Naive thymus-derived CD4-positive, alpha-beta T cell (primary cell): ENCODE data around the gene ITGB5. TPM values are rescaled to one million over a fixed set of nuclear protein-coding genes. Genes with fewer than 3 reads are reported as not detected.

Experiments used
- ATAC-seq: fragments of 150-1000 bp; cut with Tn5 transposase; 2 replicates; pipeline ENCODE4 v1.10.0; 2021; ENCODE audit warnings: mild to moderate bottlenecking, moderate library complexity
- CTCF ChIA-PET: fragments of 350-600 bp; sonication (Branson Sonifier 250); formaldehyde crosslinking; loops from one replicate; lab custom pipeline; 2021; ENCODE audit warnings: antibody characterized with exemption; lab: Charles Lee
- POLR2A ChIA-PET: fragments of 350-600 bp; sonication (Branson Sonifier 250); formaldehyde crosslinking; loops from one replicate; lab custom pipeline; 2021; ENCODE audit warnings: antibody characterized with exemption, inconsistent platforms; lab: Charles Lee
- DNase-seq, 9 donors: peaks; one replicate each; pipeline versions ENCODE4 v3.0.0 to v3.0.0-alpha.2; 2020 to 2022; ENCODE audit warnings: mixed read lengths in 1 of 9
- H3K27ac ChIP-seq: one replicate; pipeline ENCODE4 v1.7.0; 2013; ENCODE audit warnings: mild to moderate bottlenecking, low read depth, low read length, moderate library complexity
- H3K27me3 ChIP-seq, 2 donors: one replicate each; pipeline ENCODE4 v1.7.0; 2013; ENCODE audit warnings: low read length in 2 of 2, mild to moderate bottlenecking in 2 of 2, moderate library complexity in 2 of 2; ENCODE audit not compliant: control insufficient read depth in 2 of 2, insufficient read depth in 2 of 2
- H3K36me3 ChIP-seq, 3 experiments: 1 replicate in 2 of 3; 2 replicates in 1 of 3; pipeline ENCODE4 v1.7.0; 2013; ENCODE audit warnings: low read length in 3 of 3, mild to moderate bottlenecking in 3 of 3, moderate library complexity in 1 of 3; ENCODE audit not compliant: insufficient read depth in 3 of 3, control insufficient read depth in 2 of 3
- H3K4me1 ChIP-seq, 2 donors: one replicate each; pipeline ENCODE4 v1.7.0; 2013; ENCODE audit warnings: low read length in 2 of 2, mild to moderate bottlenecking in 2 of 2, moderate library complexity in 1 of 2; ENCODE audit not compliant: control insufficient read depth in 2 of 2, insufficient read depth in 2 of 2
- H3K4me3 ChIP-seq: 2 replicates; pipeline ENCODE4 v1.7.0; 2013; ENCODE audit warnings: mild to moderate bottlenecking, low read length
- H3K9me3 ChIP-seq, 3 experiments: 1 replicate in 2 of 3; 2 replicates in 1 of 3; pipeline ENCODE4 v1.7.0; 2013; ENCODE audit warnings: low read length in 3 of 3; ENCODE audit not compliant: control insufficient read depth in 2 of 3
- H3K27ac Mint-ChIP-seq, 9 donors: one replicate each; pipeline ENCODE4 v1.8.0; 2020 to 2022; ENCODE audit warnings: mixed read lengths in 9 of 9, mild to moderate bottlenecking in 8 of 9, moderate library complexity in 5 of 9, inconsistent platforms in 2 of 9
- H3K27me3 Mint-ChIP-seq, 5 donors: one replicate each; pipeline ENCODE4 v1.8.0; 2021 to 2022; ENCODE audit warnings: mixed read lengths in 5 of 5, mild to moderate bottlenecking in 1 of 5
- H3K36me3 Mint-ChIP-seq, 5 donors: one replicate each; pipeline ENCODE4 v1.8.0; 2020 to 2022; ENCODE audit warnings: mixed read lengths in 5 of 5, mild to moderate bottlenecking in 3 of 5, inconsistent platforms in 1 of 5
- H3K4me1 Mint-ChIP-seq, 7 donors: one replicate each; pipeline ENCODE4 v1.8.0; 2020 to 2022; ENCODE audit warnings: mixed read lengths in 7 of 7, mild to moderate bottlenecking in 3 of 7, inconsistent platforms in 1 of 7
- H3K4me3 Mint-ChIP-seq, 10 donors: one replicate each; pipeline ENCODE4 v1.8.0; 2020 to 2022; ENCODE audit warnings: mild to moderate bottlenecking in 10 of 10, mixed read lengths in 10 of 10, moderate library complexity in 6 of 10, inconsistent platforms in 2 of 10
- H3K9me3 Mint-ChIP-seq, 11 donors: one replicate each; pipeline ENCODE4 v1.8.0; 2020 to 2022; ENCODE audit warnings: mixed read lengths in 11 of 11, mild to moderate bottlenecking in 4 of 11, inconsistent platforms in 1 of 11, moderate library complexity in 1 of 11
- intact Hi-C, 2 donors: fragments of 100-400 bp; cut with micrococcal nuclease; formaldehyde crosslinking; loops; one replicate each; pipeline ENCODE4 v1.15.1; 2023
- polyA plus RNA-seq, 2 donors: library from polyadenylated mRNA; unstranded; fragments of 300-500 nt; fragmentation: Illumina TruSeq; gene quantifications; one replicate each; pipeline ENCODE4 v1.2.3, GENCODE V29; 2021
- total RNA-seq, 6 experiments: library from RNA in 5 of 6; stranded (reverse) in 5 of 6; gene quantifications; 1 replicate in 5 of 6; 2 replicates in 1 of 6; pipeline ENCODE4 v1.2.3 and lab custom pipeline; 2021 to 2026

ITGB5 gene
- total and polyA plus RNA-seq, 7 experiments from 2014 or later = 0.29 to 3.5 (median 2.1) TPM; not detected in 2

DNA sequence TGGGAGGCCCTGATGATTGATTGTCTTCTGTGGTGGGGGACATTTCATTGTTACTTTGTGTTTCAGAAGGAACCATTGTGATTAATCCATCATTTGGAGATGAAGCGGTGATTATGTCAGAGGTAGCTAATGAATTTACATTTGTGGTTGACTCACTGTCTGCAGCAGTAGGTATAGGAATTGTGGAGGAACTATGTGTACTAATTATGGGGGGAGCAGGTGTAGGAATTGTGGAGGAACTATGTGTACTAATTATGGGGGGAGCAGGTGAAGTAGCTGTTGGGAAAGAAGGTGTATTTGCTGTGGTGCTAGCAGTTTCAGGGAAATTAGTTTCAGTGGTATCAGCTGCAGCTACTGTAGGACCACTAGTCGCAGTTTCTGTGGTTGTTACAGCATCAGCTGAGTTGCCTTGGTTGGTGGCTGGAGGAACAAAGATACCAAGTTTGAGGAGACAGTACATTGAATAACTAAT, 40.4 kb upstream of the ITGB5 start:
- Histone ChIP-seq H3K27ac (no peak overlapping the region), H3K4me3 (no peak overlapping the region), H3K9me3 (no peaks in the 10 kb centered on the region), H3K36me3 (no peaks in the 10 kb centered on the region), H3K27me3 (no peaks in the 10 kb centered on the region), H3K4me1 (no peaks in the 10 kb centered on the region)
- DNase-seq (no peak), ATAC-seq (no peak)
- intact Hi-C loops = loop anchor here (1.0 to 10.0 kb wide), 7 partner anchors 68 to 658 kb away; partner anchors contain the start of gene HEG1 (in 1 of the 2)
- CTCF ChIA-PET = interaction anchor here (0.6 to 1.6 kb wide), 3 partner anchors 12 to 513 kb away, joined by 3 to 6 read pairs (median 4); no protein-coding TSS in a partner anchor
- Mint-ChIP-seq H3K4me1 (peaks cover 0 to 7% (median 0%) of the 10 kb centered on the region in 7 donors), H3K4me3 (no peak overlapping the region), H3K9me3 (no peaks in the 10 kb centered on the region), H3K36me3 (no peaks in the 10 kb centered on the region), H3K27me3 (peaks cover 0 to 58% (median 11%) of the 10 kb centered on the region in 5 donors), H3K27ac (no peak overlapping the region)
- POLR2A ChIA-PET = no interaction called here

DNA sequence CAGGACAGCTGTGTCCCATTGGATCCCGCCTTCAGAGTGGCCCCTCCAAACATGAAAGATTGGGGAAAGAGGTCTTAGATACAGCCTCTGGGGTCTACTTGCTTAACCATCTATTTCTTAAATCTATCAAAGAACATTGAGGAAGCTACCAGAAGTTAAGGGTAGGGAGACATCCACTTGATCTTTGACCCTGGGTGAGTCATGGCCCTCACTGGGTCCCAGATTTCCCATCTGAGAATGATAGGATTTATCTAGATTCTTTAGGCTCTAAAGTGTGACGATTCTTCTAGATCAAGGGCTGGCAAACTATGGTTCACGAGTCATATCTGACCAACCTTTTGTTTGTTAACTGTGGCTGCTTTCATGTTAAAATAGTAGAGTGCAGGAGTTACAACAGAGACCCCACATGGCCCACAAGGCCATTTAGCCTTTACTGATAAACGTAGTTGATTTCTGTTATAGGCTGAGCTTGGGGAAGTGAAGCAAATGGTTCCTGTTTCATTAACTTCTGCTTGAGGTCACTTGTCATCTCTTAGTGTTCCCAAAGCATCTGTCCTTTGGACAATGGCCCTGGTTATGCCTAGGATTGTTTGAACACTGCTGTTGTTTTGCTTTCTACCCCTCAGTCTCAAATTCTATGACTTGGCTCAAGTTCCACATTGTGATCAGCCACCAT, 39.4 kb upstream of the ITGB5 start:
- Mint-ChIP-seq H3K9me3 (no peaks in the 10 kb centered on the region), H3K27ac (peak overlapping the region in 1 of 9 donors; percentile 17), H3K36me3 (no peaks in the 10 kb centered on the region), H3K27me3 (peaks cover 0 to 60% (median 8%) of the 10 kb centered on the region in 5 donors), H3K4me3 (no peak overlapping the region), H3K4me1 (peaks cover 0 to 7% (median 0%) of the 10 kb centered on the region in 7 donors)
- no peaks in the 10 kb centered on the region for H3K27me3 ChIP-seq
- intact Hi-C loops = loop anchor here in 1 of 2 donors (10.0 kb wide), 1 partner anchor 128 kb away; the partner anchor contains the start of gene HEG1
- H3K27ac ChIP-seq = no peak overlapping the region
- no peak overlapping the region for H3K4me3 ChIP-seq
- ChIA-PET CTCF (interaction anchor here (0.7 to 1.6 kb wide), 3 partner anchors 9 to 514 kb away, joined by 3 to 6 read pairs (median 3); no protein-coding TSS in a partner anchor), POLR2A (no interaction called here)
- ATAC-seq (peak; percentile 41), DNase-seq (no peak)
- H3K9me3 ChIP-seq = no peaks in the 10 kb centered on the region
- H3K36me3 ChIP-seq = no peaks in the 10 kb centered on the region
- H3K4me1 ChIP-seq = no peaks in the 10 kb centered on the region

DNA sequence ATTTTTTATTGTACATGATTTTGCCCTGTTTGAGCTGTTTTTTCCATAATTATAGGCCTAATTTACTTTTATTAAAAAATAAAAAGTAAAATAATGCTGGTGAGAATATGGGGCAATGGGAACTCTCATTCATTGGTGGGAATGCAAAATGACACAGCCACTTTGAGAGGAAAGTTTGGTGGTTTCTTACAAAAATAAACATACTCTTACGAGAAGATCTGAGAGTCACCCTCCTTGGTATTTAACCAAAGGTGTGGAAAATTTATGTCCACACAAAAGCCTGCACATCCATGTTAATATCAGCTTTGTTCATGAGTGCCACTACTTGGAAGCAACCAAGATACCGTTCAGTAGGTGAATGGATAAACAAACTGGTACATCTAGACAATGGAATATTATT, 37.6 kb upstream of the ITGB5 start:
- CTCF ChIA-PET = interaction anchor here (0.6 to 0.8 kb wide), 2 partner anchors 10 to 541 kb away, joined by 3 to 4 read pairs; partner anchors contain the start of gene MUC13
- Histone ChIP-seq H3K27ac (no peak overlapping the region), H3K4me3 (no peak overlapping the region), H3K9me3 (no peaks in the 10 kb centered on the region), H3K27me3 (no peaks in the 10 kb centered on the region), H3K4me1 (no peaks in the 10 kb centered on the region), H3K36me3 (no peaks in the 10 kb centered on the region)
- no peak for ATAC-seq
- Mint-ChIP-seq H3K36me3 (no peaks in the 10 kb centered on the region), H3K4me3 (no peak overlapping the region), H3K9me3 (no peaks in the 10 kb centered on the region), H3K27me3 (peaks cover 0 to 64% (median 8%) of the 10 kb centered on the region in 5 donors), H3K4me1 (peaks cover 0 to 7% (median 0%) of the 10 kb centered on the region in 7 donors), H3K27ac (no peak overlapping the region)
- no peak for DNase-seq
- POLR2A ChIA-PET = no interaction called here
- intact Hi-C loops = loop anchor here in 1 of 2 donors (10.0 kb wide), 1 partner anchor 130 kb away; the partner anchor contains the start of gene HEG1

DNA sequence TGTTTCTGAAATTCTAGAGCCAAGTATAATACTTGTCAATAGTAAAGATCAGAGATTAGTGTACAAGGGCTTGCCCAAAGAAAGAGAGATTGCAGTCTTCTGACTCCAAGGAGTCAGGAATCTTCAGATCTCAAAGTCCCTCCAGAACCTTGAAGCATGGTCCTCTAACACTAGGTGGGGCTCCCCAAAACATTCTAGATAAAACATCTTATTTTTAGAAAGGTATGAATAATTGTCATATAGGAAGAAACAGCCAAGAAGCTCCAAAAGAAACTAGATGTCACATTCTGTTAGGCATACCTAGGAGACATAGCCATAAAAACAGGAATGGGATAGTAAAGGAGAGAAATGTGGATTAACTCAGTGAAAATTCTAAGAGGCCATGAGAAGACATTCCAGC, 36.7 kb upstream of the ITGB5 start:
- DNase-seq (no peak), ATAC-seq (no peak)
- CTCF ChIA-PET = interaction anchor here (0.9 kb wide), 1 partner anchor 513 kb away, joined by 3 read pairs; no protein-coding TSS in a partner anchor
- POLR2A ChIA-PET = no interaction called here
- Mint-ChIP-seq H3K4me1 (peaks cover 0 to 7% (median 0%) of the 10 kb centered on the region in 7 donors), H3K36me3 (no peaks in the 10 kb centered on the region), H3K27ac (no peak overlapping the region), H3K27me3 (peaks cover 0 to 62% (median 11%) of the 10 kb centered on the region in 5 donors), H3K4me3 (no peak overlapping the region), H3K9me3 (no peaks in the 10 kb centered on the region)
- Histone ChIP-seq H3K9me3 (no peaks in the 10 kb centered on the region), H3K4me3 (no peak overlapping the region), H3K36me3 (no peaks in the 10 kb centered on the region), H3K27me3 (no peaks in the 10 kb centered on the region), H3K4me1 (no peaks in the 10 kb centered on the region), H3K27ac (no peak overlapping the region)
- intact Hi-C loops = loop anchor here in 1 of 2 donors (1.0 to 10.0 kb wide), 2 partner anchors 131 to 513 kb away; partner anchors contain the start of gene HEG1

DNA sequence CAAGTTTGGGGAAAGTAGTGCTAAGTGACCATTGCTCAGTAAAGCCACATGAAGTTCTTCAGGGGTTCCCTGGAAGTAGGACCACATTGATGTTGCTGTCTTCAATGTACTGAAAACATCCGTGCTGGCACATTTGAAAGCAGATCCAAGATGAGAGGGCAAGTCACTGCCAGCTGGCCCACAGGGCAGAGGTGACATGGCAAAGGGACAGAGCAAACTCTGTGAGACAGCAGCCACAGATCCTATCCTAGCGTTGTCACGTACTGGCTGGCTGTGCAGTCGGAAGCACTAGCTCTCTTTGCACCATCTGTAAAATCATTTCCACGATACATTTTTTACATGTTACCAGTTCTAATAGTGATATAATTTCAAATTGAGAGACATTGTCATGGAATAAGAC, 33.6 kb upstream of the ITGB5 start:
- Histone ChIP-seq H3K27me3 (no peaks in the 10 kb centered on the region), H3K9me3 (no peaks in the 10 kb centered on the region), H3K36me3 (no peaks in the 10 kb centered on the region), H3K27ac (no peak overlapping the region), H3K4me3 (no peak overlapping the region), H3K4me1 (no peaks in the 10 kb centered on the region)
- Mint-ChIP-seq H3K4me1 (no peaks in the 10 kb centered on the region), H3K4me3 (no peak overlapping the region), H3K9me3 (no peaks in the 10 kb centered on the region), H3K27me3 (peaks cover 4 to 55% (median 14%) of the 10 kb centered on the region in 5 donors), H3K27ac (no peak overlapping the region), H3K36me3 (no peaks in the 10 kb centered on the region)
- intact Hi-C loops = loop anchor here in 1 of 2 donors (10.0 kb wide), 1 partner anchor 134 kb away; the partner anchor contains the start of gene HEG1
- ChIA-PET POLR2A (no interaction called here), CTCF (no interaction called here)
- ATAC-seq (no peak), DNase-seq (no peak)

DNA sequence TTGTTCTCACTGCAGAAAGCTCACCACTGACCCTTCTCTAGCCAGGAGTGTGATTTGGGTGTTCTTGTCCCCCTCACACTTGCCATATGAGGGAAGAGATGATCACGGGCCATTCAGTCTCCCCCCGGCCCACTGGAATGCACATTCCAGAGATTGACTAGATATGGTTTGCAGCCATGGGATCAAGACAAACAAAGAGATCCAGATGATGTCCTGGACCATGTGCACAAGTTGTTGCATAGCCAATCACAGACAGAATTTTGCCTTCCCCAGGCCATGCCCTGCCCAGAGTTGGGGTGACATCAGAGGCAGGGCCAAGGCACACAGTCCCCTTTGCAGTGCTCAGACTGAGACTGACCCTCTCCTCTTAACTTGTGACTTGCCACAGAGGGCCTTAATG, 32.6 kb upstream of the ITGB5 start:
- CTCF ChIA-PET = no interaction called here
- H3K27ac ChIP-seq = no peak overlapping the region
- DNase-seq = no peak
- peaks cover 4 to 52% (median 13%) of the 10 kb centered on the region in 5 donors for H3K27me3 Mint-ChIP-seq
- H3K4me3 Mint-ChIP-seq = no peak overlapping the region
- H3K36me3 ChIP-seq = no peaks in the 10 kb centered on the region
- H3K4me1 Mint-ChIP-seq = no peaks in the 10 kb centered on the region
- no peak overlapping the region for H3K4me3 ChIP-seq
- ATAC-seq = no peak
- no peaks in the 10 kb centered on the region for H3K4me1 ChIP-seq
- no peaks in the 10 kb centered on the region for H3K9me3 Mint-ChIP-seq
- intact Hi-C loops = loop anchor here in 1 of 2 donors (10.0 kb wide), 1 partner anchor 135 kb away; the partner anchor contains the start of gene HEG1
- no peaks in the 10 kb centered on the region for H3K36me3 Mint-ChIP-seq
- no peaks in the 10 kb centered on the region for H3K27me3 ChIP-seq
- POLR2A ChIA-PET = no interaction called here
- H3K9me3 ChIP-seq = no peaks in the 10 kb centered on the region
- H3K27ac Mint-ChIP-seq = no peak overlapping the region
